H9 (cell line): ENCODE data around the gene FAM240A. TPM values are rescaled to one million over a fixed set of nuclear protein-coding genes. Genes with fewer than 3 reads are reported as not detected.

Experiments used
- DNase-seq: peaks from one replicate; pipeline ENCODE4 v3.0.0-alpha.2; 2017
- H2AFZ ChIP-seq: one replicate; pipeline ENCODE4 v1.6.1; 2013; ENCODE audit warnings: mild to moderate bottlenecking, low read length, control low read depth, moderate library complexity
- H2AK5ac ChIP-seq: 2 replicates; pipeline ENCODE4 v1.6.1; 2013; ENCODE audit warnings: low read length, control low read depth, mixed read lengths; ENCODE audit not compliant: insufficient read length
- H2BK120ac ChIP-seq: one replicate; pipeline ENCODE4 v1.6.1; 2013; ENCODE audit warnings: low read depth, mild to moderate bottlenecking, low read length, control low read depth, inconsistent platforms; ENCODE audit not compliant: poor library complexity, severe bottlenecking
- H2BK12ac ChIP-seq: 2 replicates; pipeline ENCODE4 v1.6.1; 2013; ENCODE audit warnings: low read length, control low read depth, mixed read lengths, low read depth; ENCODE audit not compliant: insufficient read length
- H2BK15ac ChIP-seq: 2 replicates; pipeline ENCODE4 v1.6.1; 2013; ENCODE audit warnings: low read depth, low read length, control low read depth
- H2BK20ac ChIP-seq: one replicate; pipeline ENCODE4 v1.6.1; 2013; ENCODE audit warnings: low read depth, mild to moderate bottlenecking, low read length, control low read depth, inconsistent platforms; ENCODE audit not compliant: poor library complexity, severe bottlenecking
- H2BK5ac ChIP-seq: 2 replicates; pipeline ENCODE4 v1.6.1; 2013; ENCODE audit warnings: low read length, control low read depth, mixed read lengths; ENCODE audit not compliant: insufficient read length
- H3K14ac ChIP-seq: 2 replicates; pipeline ENCODE4 v1.6.1; 2013; ENCODE audit warnings: low read length, control low read depth; ENCODE audit not compliant: insufficient read depth
- H3K18ac ChIP-seq: 2 replicates; pipeline ENCODE4 v1.6.1; 2013; ENCODE audit warnings: low read depth, mild to moderate bottlenecking, mixed read lengths, low read length, control low read depth; ENCODE audit not compliant: insufficient read length
- H3K23ac ChIP-seq: 2 replicates; pipeline ENCODE4 v1.6.1; 2013; ENCODE audit warnings: low read length, control low read depth, mixed read lengths, low read depth; ENCODE audit not compliant: insufficient read length
- H3K23me2 ChIP-seq: 2 replicates; pipeline ENCODE4 v1.6.1; 2013; ENCODE audit warnings: low read depth, mild to moderate bottlenecking, mixed read lengths, low read length, control low read depth; ENCODE audit not compliant: insufficient read length, poor library complexity, severe bottlenecking
- H3K27ac ChIP-seq: 2 replicates; pipeline ENCODE4 v1.5.1; 2013; ENCODE audit warnings: low read length, control low read depth, mixed read lengths, low read depth; ENCODE audit not compliant: insufficient read length
- H3K27me3 ChIP-seq: 2 replicates; pipeline ENCODE4 v1.6.1; 2013; ENCODE audit warnings: low read length, control low read depth, inconsistent platforms; ENCODE audit not compliant: insufficient read depth
- H3K4ac ChIP-seq: 2 replicates; pipeline ENCODE4 v1.6.1; 2013; ENCODE audit warnings: low read depth, mild to moderate bottlenecking, control low read depth, inconsistent platforms, low read length, moderate library complexity
- H3K4me1 ChIP-seq: 2 replicates; pipeline ENCODE4 v1.6.1; 2013; ENCODE audit warnings: low read length, control low read depth, inconsistent platforms; ENCODE audit not compliant: insufficient read depth
- H3K4me2 ChIP-seq: 2 replicates; pipeline ENCODE4 v1.6.1; 2013; ENCODE audit warnings: low read length, control low read depth, mixed read lengths; ENCODE audit not compliant: insufficient read length, insufficient read depth
- H3K56ac ChIP-seq: 2 replicates; pipeline ENCODE4 v1.6.1; 2013; ENCODE audit warnings: low read depth, mild to moderate bottlenecking, mixed read lengths, low read length, control low read depth; ENCODE audit not compliant: insufficient read length
- H3K79me1 ChIP-seq: 2 replicates; pipeline ENCODE4 v1.6.1; 2013; ENCODE audit warnings: low read depth, mild to moderate bottlenecking, moderate library complexity, low read length, control low read depth, inconsistent platforms; ENCODE audit not compliant: insufficient read depth, poor library complexity, severe bottlenecking
- H3K79me2 ChIP-seq: 2 replicates; pipeline ENCODE4 v1.6.1; 2013; ENCODE audit warnings: low read length, control low read depth, inconsistent platforms; ENCODE audit not compliant: insufficient read depth
- H3K9ac ChIP-seq: 2 replicates; pipeline ENCODE4 v1.6.1; 2013; ENCODE audit warnings: low read length, control low read depth, mixed read lengths; ENCODE audit not compliant: insufficient read length; ENCODE audit errors: extremely low read depth
- H3K9me3 ChIP-seq: one replicate; pipeline ENCODE4 v1.6.1; 2013; ENCODE audit warnings: low read depth, low read length, inconsistent platforms; ENCODE audit not compliant: control insufficient read depth
- H3T11ph ChIP-seq: one replicate; pipeline ENCODE4 v1.6.1; 2013; ENCODE audit warnings: mild to moderate bottlenecking, low read length, control low read depth, inconsistent platforms
- H4K20me1 ChIP-seq: one replicate; pipeline ENCODE4 v1.6.1; 2013; ENCODE audit not compliant: control insufficient read depth, insufficient read length, insufficient read depth
- H4K5ac ChIP-seq: 2 replicates; pipeline ENCODE4 v1.6.1; 2013; ENCODE audit warnings: low read depth, mild to moderate bottlenecking, mixed read lengths, low read length, control low read depth; ENCODE audit not compliant: insufficient read length
- H4K8ac ChIP-seq: replicated peaks from 2 replicates; pipeline ENCODE4 v1.6.1; 2013; ENCODE audit warnings: low read length, control low read depth, mixed read lengths, low read depth; ENCODE audit not compliant: insufficient read length
- H4K91ac ChIP-seq: 2 replicates; pipeline ENCODE4 v1.6.1; 2013; ENCODE audit warnings: low read depth, mild to moderate bottlenecking, moderate library complexity, mixed read lengths, low read length, control low read depth; ENCODE audit not compliant: insufficient read length
- H3K27ac Mint-ChIP-seq, 3 experiments: 2 replicates in 2 of 3; 3 replicates in 1 of 3; pipeline ENCODE4 v1.8.0; 2020 to 2021; ENCODE audit warnings: mixed read lengths in 3 of 3, mild to moderate bottlenecking in 1 of 3, moderate library complexity in 1 of 3
- H3K27me3 Mint-ChIP-seq: 2 replicates; pipeline ENCODE4 v1.8.0; 2021; ENCODE audit warnings: low read depth, mild to moderate bottlenecking, moderate library complexity, mixed read lengths
- H3K36me3 Mint-ChIP-seq, 3 experiments: 2 replicates in 2 of 3; 3 replicates in 1 of 3; pipeline ENCODE4 v1.8.0; 2020 to 2021; ENCODE audit warnings: low read depth in 3 of 3, mixed read lengths in 3 of 3; ENCODE audit not compliant: insufficient read depth in 1 of 3
- H3K4me1 Mint-ChIP-seq, 2 experiments: 2 replicates each; pipeline ENCODE4 v1.8.0; 2020; ENCODE audit warnings: mixed read lengths in 2 of 2
- H3K4me3 Mint-ChIP-seq, 2 experiments: 2 replicates in 1 of 2; 3 replicates in 1 of 2; pipeline ENCODE4 v1.8.0; 2020 to 2021; ENCODE audit warnings: mild to moderate bottlenecking in 2 of 2, mixed read lengths in 2 of 2, moderate library complexity in 1 of 2
- H3K9me3 Mint-ChIP-seq, 2 experiments: 2 replicates in 1 of 2; 3 replicates in 1 of 2; pipeline ENCODE4 v1.8.0; 2020; ENCODE audit warnings: mild to moderate bottlenecking in 2 of 2, mixed read lengths in 2 of 2, moderate library complexity in 1 of 2
- CTCF ChIP-seq: fragments of 200-600 bp; sonication (generic); conservative IDR thresholded peaks from 3 replicates; pipeline ENCODE4 v1.8.0; 2021; ENCODE audit warnings: antibody characterized with exemption, mild to moderate bottlenecking
- WGBS: extraction: QIAGEN DNeasy Blood & Tissue Kit; methylation state at CpG from one replicate; pipeline ENCODE4 v1.1.7; 2013; ENCODE audit warnings: missing lambda C conversion rate, low lambda C conversion rate, mixed read lengths; ENCODE audit not compliant: insufficient read length; ENCODE audit errors: extremely low coverage; 5-methylcytosine and 5-hydroxymethylcytosine counted together
- total RNA-seq: library from RNA; stranded (reverse); gene quantifications from 2 replicates; pipeline ENCODE4 v1.2.1, GENCODE V29; 2021

The FAM240A gene
- total RNA-seq, 1 experiment from 2014 or later = 0.11 TPM

DNA sequence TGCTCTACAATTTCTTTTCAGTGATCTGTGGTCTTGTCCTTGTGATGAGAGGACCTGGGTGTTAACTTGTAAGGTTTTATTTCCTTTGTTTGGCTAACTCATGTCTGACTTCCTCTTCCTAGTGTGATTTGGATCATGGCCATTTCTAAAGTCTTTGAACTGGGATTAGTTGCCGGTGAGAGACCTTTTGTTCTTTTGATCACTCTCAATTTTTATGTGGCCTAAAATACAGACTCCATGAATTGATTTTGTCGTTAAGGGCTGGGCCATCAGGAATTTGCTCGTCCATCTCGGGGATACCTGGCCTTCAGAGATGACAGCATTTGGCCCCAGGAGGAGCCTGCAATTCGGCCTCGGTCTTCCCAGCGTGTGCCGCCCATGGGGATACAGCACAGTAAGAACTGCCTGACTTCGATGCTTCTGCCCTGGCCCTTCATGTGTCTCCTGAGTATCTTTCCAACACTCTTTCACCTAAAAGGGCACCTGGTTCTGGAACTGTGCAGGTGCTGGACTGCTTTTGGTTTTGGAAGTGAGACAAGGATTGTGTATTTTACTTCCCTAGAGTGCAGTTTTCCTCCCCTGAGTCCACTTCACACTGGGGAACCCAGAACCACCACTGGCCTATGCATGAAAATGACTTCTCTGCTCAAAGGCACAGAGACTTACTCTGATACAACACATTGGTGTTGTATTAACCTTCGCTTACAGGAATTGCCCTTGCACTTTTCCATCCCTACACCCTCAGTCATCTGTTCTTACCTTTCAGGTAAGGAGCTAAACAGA lies 33.2 kb upstream of the FAM240A start:
- no peak overlapping the region for H3K18ac ChIP-seq
- H3K4me1 ChIP-seq = peaks cover 9% of the 10 kb centered on the region; the same call in 1 of the 2 replicates
- H3K4me2 ChIP-seq = peak overlapping the region; percentile 96
- no peak overlapping the region for H2BK15ac ChIP-seq
- H3K56ac ChIP-seq = no peak overlapping the region
- WGBS = no CpG with 5 or more reads among the region's 10 CpGs
- no peak overlapping the region for H4K8ac ChIP-seq
- no peak overlapping the region for H3K4ac ChIP-seq
- no peak overlapping the region for H3K14ac ChIP-seq
- H4K91ac ChIP-seq = no peak overlapping the region
- Mint-ChIP-seq H3K4me3 (peak overlapping the region; percentile 90 to 92), H3K27ac (peak overlapping the region; percentile 90 to 91 (median 91)), H3K36me3 (peaks cover 57 to 64% (median 58%) of the 10 kb centered on the region in 3 experiments), H3K27me3 (no peaks in the 10 kb centered on the region), H3K4me1 (peaks cover 59 to 77% of the 10 kb centered on the region in 2 experiments), H3K9me3 (peaks cover 2 to 3% of the 10 kb centered on the region in 2 experiments; a peak in 3 of 5 replicates)
- H2AFZ ChIP-seq = no peak overlapping the region
- H2BK120ac ChIP-seq = no peak overlapping the region
- no peak for TF ChIP-seq CTCF
- H3T11ph ChIP-seq = no peak overlapping the region
- H3K9me3 ChIP-seq = no peaks in the 10 kb centered on the region
- H3K27me3 ChIP-seq = no peaks in the 10 kb centered on the region
- H2BK12ac ChIP-seq = no peak overlapping the region
- no peaks in the 10 kb centered on the region for H4K20me1 ChIP-seq
- peak overlapping the region; percentile 6 for H3K27ac ChIP-seq
- peaks cover 6% of the 10 kb centered on the region for H3K79me1 ChIP-seq
- DNase-seq = no peak
- peaks cover 27% of the 10 kb centered on the region for H3K23me2 ChIP-seq
- no peak overlapping the region for H2BK5ac ChIP-seq
- H4K5ac ChIP-seq = no peak overlapping the region
- no peak overlapping the region for H2BK20ac ChIP-seq
- H2AK5ac ChIP-seq = no peak overlapping the region
- peak overlapping the region; percentile 91 for H3K9ac ChIP-seq
- no peak overlapping the region for H3K23ac ChIP-seq
- H3K79me2 ChIP-seq = peaks cover 23% of the 10 kb centered on the region; the same call in 1 of the 2 replicates
